Immature natural killer cell (primary cell): ENCODE data around the gene FAM156A. TPM values are rescaled to one million over a fixed set of nuclear protein-coding genes. Genes with fewer than 3 reads are reported as not detected.
"Not testable (repeated sequence)": the region's sequence is repeated elsewhere in the genome, so short reads cannot be mapped to it uniquely, and the experiment has no call there.

ENCODE experiments used
- DNase-seq, 3 donors: peaks; one replicate each; pipeline ENCODE4 v3.0.0; 2022; ENCODE audit warnings: mixed read lengths in 1 of 3
- H3K27ac Mint-ChIP-seq, 6 donors: one replicate each; pipeline ENCODE4 v1.8.0; 2020; ENCODE audit warnings: mixed read lengths in 6 of 6, mild to moderate bottlenecking in 5 of 6, inconsistent platforms in 4 of 6, moderate library complexity in 3 of 6
- H3K27me3 Mint-ChIP-seq, 3 donors: one replicate each; pipeline ENCODE4 v1.8.0; 2020 to 2021; ENCODE audit warnings: low read depth in 3 of 3, mild to moderate bottlenecking in 3 of 3, mixed read lengths in 3 of 3, moderate library complexity in 3 of 3, inconsistent platforms in 1 of 3
- H3K36me3 Mint-ChIP-seq, 3 donors: one replicate each; pipeline ENCODE4 v1.8.0; 2020; ENCODE audit warnings: mixed read lengths in 3 of 3, inconsistent platforms in 2 of 3, mild to moderate bottlenecking in 2 of 3
- H3K4me1 Mint-ChIP-seq, 2 donors: one replicate each; pipeline ENCODE4 v1.8.0; 2020; ENCODE audit warnings: inconsistent platforms in 2 of 2, mild to moderate bottlenecking in 2 of 2, mixed read lengths in 2 of 2, moderate library complexity in 1 of 2
- H3K4me3 Mint-ChIP-seq, 5 donors: one replicate each; pipeline ENCODE4 v1.8.0; 2020; ENCODE audit warnings: mild to moderate bottlenecking in 5 of 5, mixed read lengths in 5 of 5, inconsistent platforms in 3 of 5, moderate library complexity in 3 of 5
- H3K9me3 Mint-ChIP-seq, 6 donors: one replicate each; pipeline ENCODE4 v1.8.0; 2020; ENCODE audit warnings: mild to moderate bottlenecking in 6 of 6, mixed read lengths in 6 of 6, inconsistent platforms in 4 of 6, moderate library complexity in 3 of 6
- polyA plus RNA-seq, 3 donors: library from polyadenylated mRNA; unstranded; fragments of 300-500 nt; fragmentation: Illumina TruSeq; gene quantifications; one replicate each; pipeline ENCODE4 v1.2.3, GENCODE V29; 2021

Gene FAM156A
- polyA plus RNA-seq, 3 donors from 2014 or later: 4.6 to 6.4 (median 5.6) TPM

- Mint-ChIP-seq H3K4me3 (no peak overlapping the region), H3K27me3 (peaks cover 0 to 6% (median 1%) of the 10 kb centered on the region in 3 donors), H3K36me3 (no peaks in the 10 kb centered on the region), H3K27ac (no peak overlapping the region), H3K4me1 (no peaks in the 10 kb centered on the region), H3K9me3 (no peaks in the 10 kb centered on the region)
- DNase-seq: no peak
These were observed 25.1 kb upstream of the FAM156A start for GRCh38 chrX:52983321-52984000.

GRCh38 chrX:52979993-52980392, 21.7 kb upstream of the FAM156A start:
- H3K36me3 Mint-ChIP-seq: no peaks in the 10 kb centered on the region
- H3K9me3 Mint-ChIP-seq: no peaks in the 10 kb centered on the region
- H3K4me1 Mint-ChIP-seq: no peaks in the 10 kb centered on the region
- DNase-seq: no peak
- no peak overlapping the region for H3K27ac Mint-ChIP-seq
- no peak overlapping the region for H3K4me3 Mint-ChIP-seq
- peaks cover 0 to 6% (median 3%) of the 10 kb centered on the region in 3 donors for H3K27me3 Mint-ChIP-seq

- no peaks in the 10 kb centered on the region for H3K36me3 Mint-ChIP-seq
- H3K4me1 Mint-ChIP-seq: no peaks in the 10 kb centered on the region
- DNase-seq: no peak
- H3K4me3 Mint-ChIP-seq: no peak overlapping the region
- no peaks in the 10 kb centered on the region for H3K9me3 Mint-ChIP-seq
- H3K27ac Mint-ChIP-seq: no peak overlapping the region
- H3K27me3 Mint-ChIP-seq: peaks cover 0 to 6% (median 3%) of the 10 kb centered on the region in 3 donors
These were observed 21.2 kb upstream of the FAM156A start for GRCh38 chrX:52979568-52979967.

GRCh38 chrX:52977953-52978352, 19.6 kb upstream of the FAM156A start:
- no peak overlapping the region for H3K4me3 Mint-ChIP-seq
- H3K27me3 Mint-ChIP-seq: peaks cover 0 to 6% (median 3%) of the 10 kb centered on the region in 3 donors
- no peaks in the 10 kb centered on the region for H3K36me3 Mint-ChIP-seq
- no peak for DNase-seq
- no peaks in the 10 kb centered on the region for H3K9me3 Mint-ChIP-seq
- H3K4me1 Mint-ChIP-seq: no peaks in the 10 kb centered on the region
- H3K27ac Mint-ChIP-seq: no peak overlapping the region

- not testable (repeated sequence) for H3K4me3 Mint-ChIP-seq, H3K9me3 Mint-ChIP-seq, DNase-seq, H3K4me1 Mint-ChIP-seq, H3K27ac Mint-ChIP-seq, H3K36me3 Mint-ChIP-seq, H3K27me3 Mint-ChIP-seq
These were observed 17.3 kb upstream of the FAM156A start for GRCh38 chrX:52975576-52975975.

- not testable (repeated sequence) for H3K9me3 Mint-ChIP-seq, H3K27ac Mint-ChIP-seq, H3K4me3 Mint-ChIP-seq
These were observed 16.1 kb upstream of the FAM156A start for GRCh38 chrX:52974336-52974992.

GRCh38 chrX:52967922-52968321, 9.6 kb upstream of the FAM156A start:
- H3K9me3 Mint-ChIP-seq, H3K27me3 Mint-ChIP-seq, H3K4me3 Mint-ChIP-seq, H3K36me3 Mint-ChIP-seq, H3K27ac Mint-ChIP-seq, DNase-seq, H3K4me1 Mint-ChIP-seq: not testable (repeated sequence)

More at GRCh38 chrX:52974336-52974992, 16.1 kb upstream of the FAM156A start:
- not testable (repeated sequence) for H3K4me1 Mint-ChIP-seq, H3K27me3 Mint-ChIP-seq, H3K36me3 Mint-ChIP-seq, DNase-seq

GRCh38 chrX:52966993-52967738, 8.8 kb upstream of the FAM156A start:
- not testable (repeated sequence) for H3K36me3 Mint-ChIP-seq, DNase-seq, H3K27ac Mint-ChIP-seq, H3K9me3 Mint-ChIP-seq, H3K4me1 Mint-ChIP-seq, H3K27me3 Mint-ChIP-seq, H3K4me3 Mint-ChIP-seq

GRCh38 chrX:52958961-52959360, 643 bp upstream of the FAM156A start:
- H3K4me3 Mint-ChIP-seq, H3K36me3 Mint-ChIP-seq, DNase-seq, H3K9me3 Mint-ChIP-seq, H3K27ac Mint-ChIP-seq, H3K4me1 Mint-ChIP-seq, H3K27me3 Mint-ChIP-seq: not testable (repeated sequence)

GRCh38 chrX:52949884-52950283, 8.4 kb downstream of the FAM156A start:
- not testable (repeated sequence) for H3K27ac Mint-ChIP-seq, H3K4me3 Mint-ChIP-seq, H3K9me3 Mint-ChIP-seq, H3K36me3 Mint-ChIP-seq, DNase-seq, H3K4me1 Mint-ChIP-seq, H3K27me3 Mint-ChIP-seq

- not testable (repeated sequence) for DNase-seq, H3K9me3 Mint-ChIP-seq, H3K4me1 Mint-ChIP-seq
These were observed 9.0 kb downstream of the FAM156A start for GRCh38 chrX:52949325-52949724.

GRCh38 chrX:52948265-52948664, 10.1 kb downstream of the FAM156A start:
- H3K27ac Mint-ChIP-seq, H3K4me3 Mint-ChIP-seq, H3K36me3 Mint-ChIP-seq, H3K27me3 Mint-ChIP-seq, DNase-seq, H3K4me1 Mint-ChIP-seq, H3K9me3 Mint-ChIP-seq: not testable (repeated sequence)

More at GRCh38 chrX:52949325-52949724, 9.0 kb downstream of the FAM156A start:
- not testable (repeated sequence) for H3K4me3 Mint-ChIP-seq, H3K36me3 Mint-ChIP-seq, H3K27ac Mint-ChIP-seq, H3K27me3 Mint-ChIP-seq

- H3K4me3 Mint-ChIP-seq, H3K36me3 Mint-ChIP-seq, H3K27ac Mint-ChIP-seq, H3K9me3 Mint-ChIP-seq, DNase-seq, H3K4me1 Mint-ChIP-seq, H3K27me3 Mint-ChIP-seq: not testable (repeated sequence)
These were observed 10.8 kb downstream of the FAM156A start for GRCh38 chrX:52947501-52947900.

- not testable (repeated sequence) for DNase-seq, H3K9me3 Mint-ChIP-seq, H3K4me3 Mint-ChIP-seq, H3K27ac Mint-ChIP-seq, H3K27me3 Mint-ChIP-seq, H3K4me1 Mint-ChIP-seq, H3K36me3 Mint-ChIP-seq
These were observed 12.4 kb downstream of the FAM156A start for GRCh38 chrX:52945838-52946494.
